Measurements from ENCODE around the gene DNAJC13. TPM values are rescaled to one million over a fixed set of nuclear protein-coding genes. Genes with fewer than 3 reads are reported as not detected.

DNAJC13 gene
- total RNA-seq, 1 experiment from 2014 or later: 18.1 TPM

GRCh38 chr3:132564070-132564465 is 146.8 kb downstream of the DNAJC13 start:
- no peak overlapping the region for H4K8ac ChIP-seq (replicated peaks; ENCODE audit: insufficient read length, low read depth, low read length)
- H3K4me1 Mint-ChIP-seq: peaks cover 6 to 11% of the 10 kb centered on the region in 2 experiments; a peak in 3 of 4 replicates
- no peaks in the 10 kb centered on the region for H3K79me1 ChIP-seq (ENCODE audit: insufficient read depth, low read depth, low read length, poor library complexity, severe bottlenecking)
- no peaks in the 10 kb centered on the region for H3K4me1 ChIP-seq (ENCODE audit: insufficient read depth, low read length)
- no peaks in the 10 kb centered on the region for H3K27me3 Mint-ChIP-seq (ENCODE audit: low read depth)
- no peak for DNase-seq
- no peak overlapping the region for H4K91ac ChIP-seq (ENCODE audit: insufficient read length, low read depth, low read length)
- no peak overlapping the region for H3K4ac ChIP-seq (ENCODE audit: low read depth, low read length)
- H4K20me1 ChIP-seq (ENCODE audit: control insufficient read depth, insufficient read depth, insufficient read length): no peaks in the 10 kb centered on the region
- H2AFZ ChIP-seq (ENCODE audit: low read length): no peak overlapping the region
- TF ChIP-seq, protein P1, sequence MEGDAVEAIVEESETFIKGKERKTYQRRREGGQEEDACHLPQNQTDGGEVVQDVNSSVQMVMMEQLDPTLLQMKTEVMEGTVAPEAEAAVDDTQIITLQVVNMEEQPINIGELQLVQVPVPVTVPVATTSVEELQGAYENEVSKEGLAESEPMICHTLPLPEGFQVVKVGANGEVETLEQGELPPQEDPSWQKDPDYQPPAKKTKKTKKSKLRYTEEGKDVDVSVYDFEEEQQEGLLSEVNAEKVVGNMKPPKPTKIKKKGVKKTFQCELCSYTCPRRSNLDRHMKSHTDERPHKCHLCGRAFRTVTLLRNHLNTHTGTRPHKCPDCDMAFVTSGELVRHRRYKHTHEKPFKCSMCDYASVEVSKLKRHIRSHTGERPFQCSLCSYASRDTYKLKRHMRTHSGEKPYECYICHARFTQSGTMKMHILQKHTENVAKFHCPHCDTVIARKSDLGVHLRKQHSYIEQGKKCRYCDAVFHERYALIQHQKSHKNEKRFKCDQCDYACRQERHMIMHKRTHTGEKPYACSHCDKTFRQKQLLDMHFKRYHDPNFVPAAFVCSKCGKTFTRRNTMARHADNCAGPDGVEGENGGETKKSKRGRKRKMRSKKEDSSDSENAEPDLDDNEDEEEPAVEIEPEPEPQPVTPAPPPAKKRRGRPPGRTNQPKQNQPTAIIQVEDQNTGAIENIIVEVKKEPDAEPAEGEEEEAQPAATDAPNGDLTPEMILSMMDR (conservative IDR thresholded peaks at IDR 0.05): no peak
- H3K27ac Mint-ChIP-seq: no peak overlapping the region
- peaks cover 0 to 7% (median 5%) of the 10 kb centered on the region in 3 experiments; a peak in 6 of 7 replicates for H3K36me3 Mint-ChIP-seq (ENCODE audit: insufficient read depth in 1 of 3, low read depth in 3 of 3)
- H3K9ac ChIP-seq (ENCODE audit: extremely low read depth, insufficient read length, low read length): no peak overlapping the region
- H3K4me3 Mint-ChIP-seq: no peak overlapping the region
- H3K9me3 ChIP-seq (ENCODE audit: control insufficient read depth, low read depth, low read length): no peaks in the 10 kb centered on the region
- no peak overlapping the region for H4K5ac ChIP-seq (ENCODE audit: insufficient read length, low read depth, low read length)
- H3K27ac ChIP-seq (ENCODE audit: insufficient read length, low read depth, low read length): no peak overlapping the region
- H3K9me3 Mint-ChIP-seq: no peaks in the 10 kb centered on the region; a peak in 1 of 5 replicates
- WGBS (ENCODE audit: extremely low coverage, insufficient read length, low lambda C conversion rate): no CpG with 5 or more reads among the region's 2 CpGs
- H2BK20ac ChIP-seq (ENCODE audit: low read depth, low read length, poor library complexity, severe bottlenecking): no peak overlapping the region
- no peak overlapping the region for H3K23ac ChIP-seq (ENCODE audit: insufficient read length, low read depth, low read length)
- H3K56ac ChIP-seq (ENCODE audit: insufficient read length, low read depth, low read length): no peak overlapping the region
- H3K18ac ChIP-seq (ENCODE audit: insufficient read length, low read depth, low read length): no peak overlapping the region
- H2BK5ac ChIP-seq (ENCODE audit: insufficient read length, low read length): no peak overlapping the region
- no peaks in the 10 kb centered on the region for H3K27me3 ChIP-seq (ENCODE audit: insufficient read depth, low read length)
- no peak overlapping the region for H2BK120ac ChIP-seq (ENCODE audit: low read depth, low read length, poor library complexity, severe bottlenecking)
- no peak overlapping the region for H2BK15ac ChIP-seq (ENCODE audit: low read depth, low read length)
- H2AK5ac ChIP-seq (ENCODE audit: insufficient read length, low read length): no peak overlapping the region
- H3T11ph ChIP-seq (ENCODE audit: low read length): no peak overlapping the region
- no peaks in the 10 kb centered on the region for H3K23me2 ChIP-seq (ENCODE audit: insufficient read length, low read depth, low read length, poor library complexity, severe bottlenecking)
- no peaks in the 10 kb centered on the region for H3K79me2 ChIP-seq (ENCODE audit: insufficient read depth, low read length)
- no peak overlapping the region for H3K14ac ChIP-seq (ENCODE audit: insufficient read depth, low read length)
- H2BK12ac ChIP-seq (ENCODE audit: insufficient read length, low read depth, low read length): no peak overlapping the region
- H3K4me2 ChIP-seq (ENCODE audit: insufficient read depth, insufficient read length, low read length): no peak overlapping the region
